GM04504 (cell line): ENCODE data around the gene CHD2.

Experiments used
- DNase-seq: peaks from one replicate; pipeline ENCODE4 v3.0.0-alpha.2; 2012; ENCODE audit warnings: low read depth

The CHD2 gene

DNA sequence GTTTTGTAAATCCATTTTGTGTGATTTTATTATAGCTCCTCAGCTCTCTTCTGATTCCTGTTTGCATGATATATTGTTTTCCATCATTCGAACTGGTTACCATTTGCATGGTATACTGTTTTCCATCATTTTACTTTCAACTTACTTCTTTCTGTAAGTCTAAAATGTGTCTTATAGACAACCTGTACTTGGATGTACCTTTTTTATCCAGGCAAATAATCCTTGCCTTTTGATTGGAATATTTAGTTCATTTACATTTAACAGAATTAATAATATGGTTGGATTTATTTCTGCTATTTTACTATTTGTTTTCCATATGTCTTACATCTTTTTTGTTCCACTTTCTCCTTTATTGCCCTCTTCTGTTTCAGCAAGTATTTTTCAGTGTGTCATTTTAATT lies 62.8 kb downstream of the CHD2 start:
- no peak for DNase-seq

DNA sequence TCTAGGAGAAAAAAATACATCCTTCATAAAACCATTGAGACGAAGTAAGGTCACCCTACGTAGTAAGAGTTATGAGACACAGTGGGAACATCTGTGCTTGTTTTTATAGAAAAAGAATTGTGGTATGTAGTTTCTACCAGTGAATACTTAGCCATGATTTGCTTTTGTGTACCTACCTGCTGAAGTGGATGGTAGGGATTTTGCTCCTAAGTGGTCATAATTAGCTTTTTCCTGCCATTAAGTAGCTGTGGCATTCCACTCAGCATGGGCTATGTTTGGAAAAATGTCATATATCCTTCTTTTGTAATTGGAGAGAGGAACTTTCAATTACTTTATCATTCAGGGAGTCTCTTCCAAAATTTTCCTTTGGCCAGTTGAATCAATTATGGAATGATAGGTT lies 63.7 kb downstream of the CHD2 start:
- DNase-seq: no peak

DNA sequence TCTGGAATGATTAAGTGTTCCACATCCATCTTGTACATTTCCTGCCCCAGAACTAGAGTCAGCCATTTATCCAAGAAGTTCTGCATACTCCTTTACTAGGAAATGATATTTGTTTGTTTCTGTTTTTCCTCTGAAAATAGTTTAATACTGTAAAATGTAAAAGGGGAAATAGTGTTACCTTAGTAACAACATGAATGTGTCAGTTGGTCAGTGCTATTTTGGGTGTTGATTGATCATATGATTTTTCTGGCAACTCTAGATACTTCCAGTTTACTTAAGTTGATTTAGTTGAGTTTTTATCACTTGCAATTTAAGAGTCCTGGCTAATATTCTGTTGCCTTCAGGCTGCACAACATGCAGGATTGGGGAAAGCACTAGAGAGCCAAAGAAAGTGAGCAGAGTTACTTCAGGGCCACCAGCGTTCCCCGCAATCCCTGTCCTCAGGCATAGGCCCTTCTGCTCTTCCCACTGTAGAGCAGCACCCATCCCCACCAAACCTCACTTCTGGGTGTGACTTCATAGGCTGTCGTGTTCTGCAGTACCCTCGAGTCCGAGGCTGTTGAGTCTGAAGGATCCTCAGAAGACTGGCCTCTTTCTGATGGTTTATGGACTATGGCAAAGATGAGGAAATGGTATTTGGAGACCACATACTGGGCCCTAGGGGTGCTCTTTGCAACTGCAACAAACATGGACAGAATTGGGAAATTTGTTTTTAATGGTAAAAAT lies 69.0 kb downstream of the CHD2 start:
- DNase-seq: no peak

- no peak for DNase-seq
Observed at GRCh38 chr15:92970656-92971055, 70.5 kb downstream of the CHD2 start.

DNA sequence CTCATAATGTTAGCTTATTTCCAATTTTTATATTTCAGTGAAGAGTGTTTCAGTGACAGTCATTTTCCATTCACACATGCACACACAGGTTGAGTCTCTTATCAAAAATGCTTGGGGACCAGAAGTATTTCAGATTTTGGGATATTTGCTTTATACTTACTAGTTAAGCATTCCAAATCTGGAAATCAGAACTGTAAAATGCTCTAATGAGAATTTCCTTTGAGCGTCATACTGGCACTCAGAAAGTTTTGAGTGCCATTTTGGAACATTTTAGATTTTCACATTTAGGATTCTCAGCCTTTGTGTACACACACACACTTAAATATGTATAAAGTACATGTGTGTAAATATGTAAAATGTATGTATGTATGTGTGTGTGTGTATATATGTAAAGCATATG lies 71.0 kb downstream of the CHD2 start:
- DNase-seq: no peak

- no peak for DNase-seq
Observed at GRCh38 chr15:92971713-92972112, 71.6 kb downstream of the CHD2 start.

DNA sequence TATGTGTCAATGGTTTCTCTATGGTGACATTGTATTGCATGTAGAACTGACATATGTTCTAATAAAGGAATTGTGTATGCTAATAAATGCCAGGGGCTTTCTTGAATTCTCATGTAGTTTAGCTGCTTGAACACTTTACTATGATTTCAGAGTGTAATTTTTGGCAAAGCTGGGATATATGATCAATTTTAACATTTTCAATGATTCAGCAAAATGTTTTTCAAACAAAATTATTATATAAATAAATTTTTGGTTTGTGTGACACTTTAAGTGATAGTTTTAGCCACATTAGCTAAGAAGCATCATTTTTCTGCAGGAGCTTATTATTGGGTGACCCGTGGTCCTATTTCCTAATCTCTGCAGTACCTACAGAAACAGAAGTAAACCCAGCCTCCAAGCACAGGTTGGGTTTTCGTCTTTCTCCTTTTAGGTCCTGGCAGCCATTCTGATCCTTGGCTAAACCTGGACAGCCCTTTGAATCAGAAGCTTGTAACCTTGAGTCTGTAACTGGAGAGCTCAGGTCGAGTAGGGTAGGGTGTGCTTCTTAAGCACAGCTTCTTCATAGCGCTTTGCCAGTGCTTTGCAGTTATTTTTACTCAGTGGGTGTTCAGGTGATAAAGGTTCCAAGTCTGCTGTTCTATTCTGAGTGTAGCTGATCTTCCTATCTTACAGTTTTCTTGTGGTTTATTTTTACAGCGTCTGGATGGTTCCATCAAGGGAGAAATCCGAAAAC lies 74.2 kb downstream of the CHD2 start:
- DNase-seq: no peak

GRCh38 chr15:92979011-92979701 lies 79.0 kb downstream of the CHD2 start:
- no peak for DNase-seq

DNA sequence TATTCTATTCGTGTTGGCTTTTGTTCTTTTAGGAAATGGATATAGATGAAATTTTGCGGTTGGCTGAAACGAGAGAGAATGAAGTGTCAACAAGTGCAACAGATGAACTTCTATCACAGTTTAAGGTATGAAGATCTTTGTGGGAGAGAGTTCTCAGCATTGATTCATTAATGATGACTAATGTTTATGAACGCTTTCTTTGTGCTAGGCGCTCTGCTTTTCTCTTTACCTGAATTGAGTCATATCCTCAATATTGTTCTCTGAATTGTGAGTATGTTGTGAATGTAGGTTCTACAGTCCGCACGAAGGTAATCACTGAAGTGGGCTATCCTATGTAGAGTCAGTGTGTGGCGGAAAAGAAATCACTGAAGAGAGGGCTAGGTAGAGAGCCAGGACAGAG lies 81.2 kb downstream of the CHD2 start:
- no peak for DNase-seq

GRCh38 chr15:92984161-92984560 lies 84.0 kb downstream of the CHD2 start:
- no peak for DNase-seq

- no peak for DNase-seq
Observed at GRCh38 chr15:92989470-92989869, 89.3 kb downstream of the CHD2 start.

DNA sequence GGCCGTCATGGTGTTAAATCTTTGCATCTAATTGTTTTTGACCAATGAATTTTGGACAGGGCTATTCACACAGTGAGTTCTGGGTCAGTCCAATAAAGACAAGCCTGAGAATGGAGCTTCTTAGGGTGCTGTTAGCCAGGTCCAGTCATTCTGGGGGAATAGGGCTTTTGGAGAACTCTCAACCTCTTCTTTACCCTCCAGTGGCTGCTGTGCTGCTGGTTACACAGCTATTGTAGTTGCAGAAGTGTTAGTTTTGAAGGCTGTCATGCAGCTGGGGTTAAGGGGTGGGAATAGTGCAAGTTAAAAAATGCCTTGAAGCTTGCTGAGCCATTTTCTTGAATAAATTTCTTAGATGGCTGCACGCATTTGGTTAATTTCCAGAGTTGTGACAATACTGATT lies 89.9 kb downstream of the CHD2 start:
- no peak for DNase-seq

DNA sequence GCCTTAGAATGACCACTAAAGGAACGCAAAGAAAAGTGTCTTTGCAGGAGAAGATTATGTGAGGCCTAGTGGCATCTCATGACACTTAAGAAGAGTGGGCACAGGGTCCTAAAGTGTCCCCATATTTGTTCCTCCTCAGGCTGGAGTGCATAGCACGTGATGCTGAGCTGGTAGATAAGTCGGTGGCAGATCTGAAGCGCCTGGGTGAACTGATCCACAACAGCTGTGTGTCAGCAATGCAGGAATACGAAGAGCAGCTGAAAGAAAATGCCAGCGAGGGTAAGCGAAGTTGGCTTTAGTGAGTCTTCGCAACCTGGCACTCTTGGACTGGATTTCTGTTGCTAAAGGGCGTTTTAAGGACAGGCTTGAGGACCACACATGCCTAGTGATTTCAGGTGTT lies 92.6 kb downstream of the CHD2 start:
- no peak for DNase-seq

DNA sequence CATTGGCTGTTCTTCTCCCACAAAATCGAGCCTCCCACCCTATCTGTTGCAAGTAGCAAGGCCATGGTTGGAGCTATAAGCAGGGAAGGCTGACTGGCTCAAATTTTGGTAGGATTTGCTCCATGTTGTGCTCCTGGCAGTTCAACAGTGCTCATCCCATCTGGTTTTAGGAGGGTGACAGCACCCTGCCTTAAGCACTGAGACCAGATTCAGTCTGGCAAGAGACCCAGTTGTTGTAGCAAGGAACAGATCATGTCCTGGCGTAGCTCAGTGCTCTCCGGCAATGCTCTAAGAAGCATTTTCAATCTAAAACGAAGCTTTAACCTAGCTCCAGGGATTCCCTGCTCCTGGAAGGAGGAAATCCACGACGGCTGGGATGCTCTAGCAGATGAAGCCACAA lies 97.7 kb downstream of the CHD2 start:
- DNase-seq: no peak

DNA sequence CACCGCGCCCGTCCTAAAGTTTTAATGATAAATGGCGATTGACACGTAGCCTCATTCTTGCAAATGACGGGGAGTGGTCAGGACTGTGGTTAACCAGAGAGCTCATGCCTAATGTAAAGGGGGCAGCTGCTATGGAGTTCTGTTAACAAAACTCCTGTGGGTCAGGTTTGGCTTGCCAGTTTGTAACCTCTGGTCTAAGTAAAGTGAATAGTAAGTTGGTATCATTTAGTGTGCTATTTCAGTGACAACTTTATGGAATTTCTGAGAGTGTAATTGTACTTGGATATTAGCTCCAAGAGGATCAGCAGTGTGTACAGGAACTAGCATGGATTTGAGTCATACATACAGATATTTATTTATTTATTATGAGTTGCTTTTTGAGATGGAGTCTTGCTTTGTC lies 101.0 kb downstream of the CHD2 start:
- DNase-seq: no peak

DNA sequence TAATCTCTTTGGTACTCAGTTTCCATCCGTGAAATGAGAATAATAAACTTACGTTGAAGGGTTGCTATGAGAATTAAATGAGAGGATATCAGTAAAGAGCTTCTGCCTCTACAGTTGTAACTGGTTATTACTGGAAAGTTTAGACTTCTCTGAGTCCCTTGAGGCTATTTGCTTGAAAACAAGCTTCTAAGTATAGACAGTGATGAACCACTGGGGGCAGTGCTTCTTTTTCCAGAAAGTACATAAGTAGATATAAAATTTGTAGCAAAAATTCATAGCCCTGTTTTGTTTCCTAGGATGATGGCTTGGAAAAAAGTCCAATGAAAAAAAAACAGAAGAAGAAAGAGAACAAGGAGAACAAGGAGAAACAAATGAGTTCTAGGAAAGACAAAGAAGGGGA lies 101.8 kb downstream of the CHD2 start:
- DNase-seq: no peak

DNA sequence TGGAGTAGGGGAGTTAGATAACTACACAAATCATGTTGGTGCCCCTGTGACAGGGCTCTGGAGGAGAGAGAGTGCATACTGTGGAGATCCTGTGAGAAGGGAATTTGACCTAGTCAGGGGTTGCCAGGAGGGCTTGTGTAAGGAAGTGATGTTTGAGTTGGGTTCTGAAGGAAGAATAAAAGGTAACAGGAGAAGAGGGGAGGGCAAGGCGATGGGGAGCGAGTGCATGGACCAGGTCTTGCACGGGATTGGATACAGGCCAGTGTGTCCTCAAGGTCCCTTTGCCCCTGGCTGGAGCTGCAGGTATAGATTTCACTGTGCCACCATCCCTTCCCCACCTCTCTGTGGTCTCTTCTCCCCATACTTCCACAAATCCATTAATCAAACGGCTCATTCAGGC lies 105.0 kb downstream of the CHD2 start:
- DNase-seq: no peak

- no peak for DNase-seq
Observed at GRCh38 chr15:93007994-93008393, 107.9 kb downstream of the CHD2 start.

GRCh38 chr15:93012786-93013185 lies 112.7 kb downstream of the CHD2 start:
- DNase-seq: no peak

GRCh38 chr15:93017526-93017925 lies 117.4 kb downstream of the CHD2 start:
- no peak for DNase-seq

GRCh38 chr15:93018574-93018973 lies 118.5 kb downstream of the CHD2 start:
- DNase-seq: no peak

GRCh38 chr15:93019090-93019489 lies 119.0 kb downstream of the CHD2 start:
- no peak for DNase-seq

- DNase-seq: no peak
Observed at GRCh38 chr15:93019971-93020370, 119.8 kb downstream of the CHD2 start.
